Measurements from ENCODE around the gene LRP3.
"Not testable (repeated sequence)": the region's sequence is repeated elsewhere in the genome, so short reads cannot be mapped to it uniquely, and the experiment has no call there.

The LRP3 gene, protein sequence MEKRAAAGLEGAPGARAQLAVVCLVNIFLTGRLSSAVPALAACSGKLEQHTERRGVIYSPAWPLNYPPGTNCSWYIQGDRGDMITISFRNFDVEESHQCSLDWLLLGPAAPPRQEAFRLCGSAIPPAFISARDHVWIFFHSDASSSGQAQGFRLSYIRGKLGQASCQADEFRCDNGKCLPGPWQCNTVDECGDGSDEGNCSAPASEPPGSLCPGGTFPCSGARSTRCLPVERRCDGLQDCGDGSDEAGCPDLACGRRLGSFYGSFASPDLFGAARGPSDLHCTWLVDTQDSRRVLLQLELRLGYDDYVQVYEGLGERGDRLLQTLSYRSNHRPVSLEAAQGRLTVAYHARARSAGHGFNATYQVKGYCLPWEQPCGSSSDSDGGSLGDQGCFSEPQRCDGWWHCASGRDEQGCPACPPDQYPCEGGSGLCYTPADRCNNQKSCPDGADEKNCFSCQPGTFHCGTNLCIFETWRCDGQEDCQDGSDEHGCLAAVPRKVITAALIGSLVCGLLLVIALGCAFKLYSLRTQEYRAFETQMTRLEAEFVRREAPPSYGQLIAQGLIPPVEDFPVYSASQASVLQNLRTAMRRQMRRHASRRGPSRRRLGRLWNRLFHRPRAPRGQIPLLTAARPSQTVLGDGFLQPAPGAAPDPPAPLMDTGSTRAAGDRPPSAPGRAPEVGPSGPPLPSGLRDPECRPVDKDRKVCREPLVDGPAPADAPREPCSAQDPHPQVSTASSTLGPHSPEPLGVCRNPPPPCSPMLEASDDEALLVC

DNA sequence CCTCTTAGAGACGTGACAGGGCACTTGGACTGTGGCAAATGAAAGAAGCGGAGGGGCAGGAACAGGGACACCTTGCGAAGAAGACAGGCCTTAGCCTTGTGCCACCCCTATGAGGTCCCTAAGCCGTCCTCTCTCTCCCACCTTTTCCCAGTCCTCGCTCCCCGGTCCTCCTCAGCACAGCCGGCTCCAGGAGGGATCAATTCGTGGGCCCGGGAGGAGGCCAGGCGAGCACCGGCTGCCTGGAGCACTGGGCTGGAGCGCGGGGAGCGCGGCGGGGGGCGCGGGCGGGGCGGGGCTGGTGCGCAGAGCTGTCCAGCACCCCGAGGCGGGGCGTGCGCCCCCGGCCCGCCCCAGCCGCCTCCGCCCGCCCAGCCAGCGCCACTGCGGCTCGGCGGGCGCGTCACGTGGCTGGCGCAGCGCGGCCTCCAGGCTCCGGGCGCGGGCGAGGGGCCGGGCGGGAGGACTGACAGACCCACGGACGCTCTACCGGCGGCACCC is at the start of gene LRP3:
Gene LRP3, plus strand, starts transcription at position 466 of the 498 bp plus-strand sequence. CDS start 456 bp downstream, outside the sequence.
- peak; percentile 26 for DNase-seq (ENCODE audit: low spot score)

DNA sequence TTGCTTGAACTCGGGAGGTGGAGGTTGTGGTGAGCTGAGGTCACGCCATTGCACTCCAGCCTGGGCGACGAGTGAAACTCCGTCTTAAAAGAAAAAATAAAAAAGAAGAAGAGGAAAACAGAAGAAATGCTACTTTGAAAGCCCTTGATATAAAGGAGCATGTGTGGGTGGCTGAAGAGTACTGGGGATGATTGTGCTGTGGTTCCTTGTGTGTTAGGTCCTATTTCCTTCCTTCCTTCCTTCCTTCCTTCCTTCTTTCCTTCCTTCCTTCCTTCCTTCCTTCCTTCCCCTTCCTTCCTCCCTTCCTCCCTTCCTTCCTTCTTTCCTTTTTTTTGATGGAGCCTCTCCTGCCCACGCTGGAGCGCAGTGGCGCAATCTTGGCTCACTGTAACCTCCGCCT is 47.9 kb upstream of the LRP3 start:
- no peak for DNase-seq (ENCODE audit: low spot score)

DNA sequence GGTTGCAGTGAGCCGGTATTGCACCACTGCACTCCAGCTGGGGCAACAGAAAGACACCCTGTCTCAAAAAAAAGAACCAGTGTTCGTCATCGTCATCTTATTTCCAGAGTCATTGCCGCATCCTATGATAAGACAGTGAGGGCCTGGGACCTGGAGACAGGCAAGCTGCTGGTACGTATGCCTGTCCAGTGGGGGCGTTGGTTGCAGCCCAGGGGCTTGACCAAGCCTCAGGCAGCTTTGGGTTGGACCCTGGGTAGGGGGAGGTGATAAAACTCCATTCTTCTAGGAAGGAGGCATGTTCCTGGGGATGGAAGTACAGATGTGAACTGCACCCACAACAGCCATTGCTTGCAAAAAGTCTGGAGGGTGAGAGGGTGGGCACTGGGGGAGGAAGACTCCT is 46.6 kb upstream of the LRP3 start:
- DNase-seq (ENCODE audit: low spot score): no peak

DNA sequence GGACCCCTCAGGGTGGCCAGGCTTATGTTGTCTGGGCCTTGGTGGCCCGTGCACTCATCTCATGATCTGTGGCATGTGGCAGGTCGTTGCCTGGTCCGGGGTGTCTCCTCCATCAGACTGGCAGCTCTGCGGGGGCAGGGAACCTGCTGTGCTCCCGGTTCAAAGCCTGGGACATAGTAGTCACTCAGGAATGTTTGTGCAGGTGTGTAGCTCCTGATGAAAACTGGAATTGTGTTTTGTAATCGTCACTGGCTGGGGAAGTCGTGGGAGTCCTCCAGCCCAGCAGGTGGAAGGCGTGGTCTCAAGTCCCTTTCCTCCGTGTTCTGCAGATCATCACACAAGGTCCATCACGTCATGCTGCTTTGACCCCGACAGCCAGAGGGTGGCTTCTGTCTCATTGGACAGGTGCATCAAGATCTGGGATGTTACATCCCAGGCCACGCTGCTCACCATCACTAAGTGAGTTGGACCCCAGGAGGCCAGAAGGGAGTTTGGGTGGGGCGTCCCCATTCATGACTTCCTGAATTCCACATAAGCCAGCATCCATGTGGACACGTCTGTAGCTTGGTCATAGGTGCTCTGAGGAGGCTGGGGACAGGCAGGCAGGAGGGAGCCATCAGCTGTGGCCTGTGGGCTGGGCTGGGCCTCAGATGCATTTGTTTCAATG is 43.1 kb upstream of the LRP3 start:
- no peak for DNase-seq (ENCODE audit: low spot score)

DNA sequence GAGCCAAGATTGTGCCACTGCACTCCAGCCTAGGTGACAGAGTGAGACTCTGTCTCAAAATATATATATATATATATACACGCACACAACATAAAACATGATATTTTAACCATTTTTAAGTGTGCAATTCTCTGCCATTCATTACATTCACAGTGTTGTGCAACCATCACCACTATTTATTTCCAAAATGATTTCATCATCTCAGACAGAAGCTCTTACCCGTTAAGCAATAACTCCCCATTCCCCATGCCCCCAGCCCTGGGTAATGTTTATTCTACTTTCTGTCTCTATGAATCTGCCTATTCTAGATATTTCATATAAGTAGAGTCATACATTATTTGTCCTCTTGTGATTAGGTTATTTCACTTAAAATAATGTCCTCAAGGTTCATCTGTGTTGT is 42.0 kb upstream of the LRP3 start:
- no peak for DNase-seq (ENCODE audit: low spot score)

DNA sequence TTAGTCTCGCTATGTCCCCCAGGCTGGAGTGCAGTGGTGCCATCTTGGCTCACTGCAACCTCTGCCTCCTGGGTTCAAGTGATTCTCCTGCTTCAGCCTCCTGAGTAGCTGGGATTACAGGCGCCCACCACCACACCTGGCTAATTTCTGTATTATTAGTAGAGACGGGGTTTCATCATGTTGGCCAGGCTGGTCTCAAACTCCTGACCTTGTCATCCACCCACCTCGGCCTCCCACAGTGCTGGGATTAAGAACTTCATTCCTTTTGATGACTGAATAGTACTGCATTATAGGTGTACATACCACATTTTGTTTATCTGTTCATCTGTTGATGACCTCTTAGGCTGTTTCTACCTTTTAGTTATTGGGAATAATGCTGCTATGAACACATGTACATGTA is 41.5 kb upstream of the LRP3 start:
- not testable (repeated sequence) for DNase-seq (ENCODE audit: low spot score)

DNA sequence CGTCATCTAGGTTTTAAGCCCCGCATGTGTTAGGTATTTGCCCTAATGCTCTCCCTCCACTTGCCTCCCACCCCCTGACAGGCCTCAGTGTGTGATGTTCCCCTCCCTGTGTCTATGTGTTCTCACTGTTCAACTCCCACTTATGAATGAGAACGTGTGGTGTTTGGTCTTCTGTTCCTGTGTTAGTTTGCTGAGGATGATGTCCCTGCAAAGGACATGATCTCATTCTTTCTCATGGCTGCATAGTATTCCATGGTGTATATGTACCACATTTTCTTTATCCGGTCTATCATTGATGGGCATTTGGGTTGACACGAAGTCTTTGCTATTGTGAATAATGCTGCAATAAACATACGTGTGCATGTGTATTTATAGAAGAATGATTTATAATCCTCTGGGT is 39.8 kb upstream of the LRP3 start:
- not testable (repeated sequence) for DNase-seq (ENCODE audit: low spot score)

DNA sequence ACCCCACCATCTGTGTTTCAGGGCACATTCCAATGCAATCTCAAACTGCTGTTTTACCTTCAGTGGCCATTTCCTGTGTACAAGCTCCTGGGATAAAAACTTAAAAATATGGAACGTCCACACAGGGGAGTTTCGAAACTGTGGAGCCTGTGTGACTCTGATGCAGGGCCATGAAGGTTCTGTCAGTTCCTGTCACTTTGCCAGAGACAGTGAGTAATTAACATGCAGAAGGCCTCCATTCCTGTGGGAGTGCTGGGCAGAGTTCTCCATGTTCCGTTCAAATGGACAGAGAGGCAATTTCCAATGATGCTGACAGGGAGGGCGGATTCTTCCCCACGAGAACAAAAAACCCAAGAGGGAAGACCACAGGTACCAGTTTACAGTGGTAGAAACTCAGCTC is 37.8 kb upstream of the LRP3 start:
- DNase-seq (ENCODE audit: low spot score): no peak

DNA sequence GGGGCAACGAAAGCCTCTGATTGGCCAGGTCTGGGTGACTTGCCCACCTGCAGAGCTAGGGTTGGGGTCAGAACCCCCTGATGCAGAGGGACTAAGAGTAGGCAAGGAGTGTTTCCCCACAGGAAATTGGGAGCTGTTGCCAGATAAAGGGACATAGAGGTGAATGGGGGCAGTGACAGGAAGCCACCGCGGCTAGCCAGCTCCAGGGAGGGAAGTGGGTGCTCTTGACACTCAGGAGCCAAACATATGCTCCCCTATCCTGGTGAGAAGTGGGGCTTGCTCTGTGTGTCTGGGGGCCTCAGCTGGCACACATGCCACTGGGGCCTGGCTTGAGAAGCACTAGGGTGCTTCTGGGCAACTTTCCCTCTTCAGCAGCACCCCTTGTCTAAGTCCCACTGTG is 36.2 kb upstream of the LRP3 start:
- no peak for DNase-seq (ENCODE audit: low spot score)

DNA sequence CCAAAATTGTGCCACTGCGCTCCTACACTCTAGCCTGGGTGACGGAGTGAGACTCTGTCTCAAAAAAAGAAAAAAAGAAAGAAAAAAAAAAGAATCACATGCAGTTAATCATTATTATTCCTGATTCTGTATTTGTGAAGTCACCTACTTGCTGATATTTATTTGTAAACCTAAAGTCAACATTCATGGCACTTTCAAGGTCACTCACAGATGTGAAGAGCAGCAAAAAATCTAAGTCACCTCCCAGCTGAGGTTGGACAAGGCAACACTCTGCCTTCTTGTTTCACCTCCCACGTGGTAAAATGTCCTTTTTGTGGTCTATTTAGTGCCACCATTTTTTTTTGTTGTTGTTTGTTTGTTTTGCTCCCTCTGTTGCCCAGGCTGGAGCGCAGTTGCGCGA is 35.8 kb upstream of the LRP3 start:
- DNase-seq (ENCODE audit: low spot score): no peak

DNA sequence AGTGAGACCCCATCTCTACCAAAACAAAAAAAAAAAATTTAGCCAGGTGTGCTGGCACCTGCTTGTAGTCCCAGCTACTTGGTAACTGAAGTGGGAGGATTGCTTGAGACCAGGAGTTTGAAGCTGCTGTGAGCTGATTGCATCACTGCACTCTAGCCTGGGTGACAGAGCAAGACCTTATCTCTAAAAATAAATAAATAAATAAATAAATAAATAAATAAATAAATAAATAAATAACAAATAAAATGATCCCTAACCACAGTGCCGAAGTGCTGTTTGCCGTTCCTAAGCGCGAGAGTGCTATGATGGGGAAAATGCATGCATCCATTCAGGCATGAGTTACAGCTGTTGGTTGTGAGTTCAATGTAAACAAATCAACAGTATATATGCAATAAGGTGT is 35.0 kb upstream of the LRP3 start:
- DNase-seq (ENCODE audit: low spot score): no peak

DNA sequence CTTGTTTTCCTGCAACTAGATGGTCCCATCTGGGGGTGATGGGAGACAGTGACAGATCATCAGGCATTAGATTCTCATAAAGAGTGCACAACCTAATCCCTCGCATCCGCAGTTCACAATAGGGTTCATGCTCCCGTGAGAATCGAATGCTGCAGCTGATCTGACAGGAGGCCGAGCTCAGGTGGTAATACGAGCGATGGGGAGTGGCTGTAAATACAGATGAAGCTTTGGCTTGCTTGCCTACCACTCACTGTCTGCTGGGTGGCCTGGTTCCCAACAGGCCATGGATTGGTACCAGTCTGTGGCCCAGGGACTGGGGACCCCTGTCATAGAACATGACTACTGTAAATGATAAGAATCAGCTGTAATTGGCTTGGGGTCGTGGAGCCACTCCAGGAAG is 34.2 kb upstream of the LRP3 start:
- no peak for DNase-seq (ENCODE audit: low spot score)

DNA sequence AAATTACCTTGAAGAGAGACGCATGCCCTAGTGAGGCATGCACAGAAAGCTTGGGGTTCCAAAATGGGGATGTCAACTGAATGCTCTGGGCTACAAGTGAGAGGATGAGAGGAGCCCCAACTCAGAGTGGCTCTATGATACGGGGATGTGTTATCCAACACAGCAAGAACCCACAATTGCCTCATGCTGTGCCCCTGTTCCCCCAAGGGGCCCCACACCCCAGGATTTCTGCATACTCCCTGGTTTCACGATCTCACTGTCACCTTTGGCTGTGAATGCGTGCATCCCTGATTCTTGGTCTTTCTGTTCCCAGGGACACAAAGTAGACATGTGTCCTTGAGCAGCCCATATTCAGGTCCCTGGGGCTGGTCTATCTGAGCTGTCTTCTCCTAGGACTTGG is 32.9 kb upstream of the LRP3 start:
- DNase-seq (ENCODE audit: low spot score): no peak

DNA sequence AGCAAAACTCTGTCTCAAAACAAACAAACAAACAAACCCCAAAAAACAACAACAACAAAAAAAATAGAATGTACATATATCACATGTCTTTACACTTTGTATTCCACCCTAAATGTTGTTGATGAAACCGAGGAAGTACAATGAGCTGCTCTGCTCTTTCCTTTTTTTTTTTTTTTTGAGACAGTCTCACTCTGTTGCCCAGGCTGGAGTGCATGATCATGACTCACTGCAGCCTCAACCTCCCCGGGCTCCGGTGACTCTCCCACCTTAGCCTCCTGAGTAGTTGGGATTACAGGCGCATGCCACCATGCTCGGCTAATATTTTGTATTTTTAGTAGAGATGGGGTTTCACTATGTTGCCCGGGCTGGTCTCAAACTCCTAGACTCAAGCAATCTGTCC is 30.6 kb upstream of the LRP3 start:
- DNase-seq (ENCODE audit: low spot score): no peak

DNA sequence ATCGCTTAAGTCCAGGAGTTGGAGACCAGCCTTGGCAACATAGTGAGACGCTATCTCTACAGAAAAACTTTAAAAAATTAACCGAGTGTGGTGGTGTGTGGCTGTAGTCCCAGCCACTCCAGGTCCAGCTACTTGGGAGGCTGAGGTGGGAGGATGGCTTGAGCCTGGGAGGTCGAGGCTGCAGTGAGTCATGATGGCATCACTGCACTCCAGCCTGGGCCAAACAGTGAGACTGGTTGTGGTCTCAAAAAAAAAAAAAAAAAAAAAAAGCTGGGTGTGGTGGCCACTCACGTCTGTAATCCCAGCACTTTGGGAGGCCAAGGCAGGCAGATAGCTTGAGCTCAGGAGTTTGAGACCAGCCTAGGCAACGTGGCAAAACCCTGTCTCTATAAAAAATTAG is 28.1 kb upstream of the LRP3 start:
- DNase-seq (ENCODE audit: low spot score): not testable (repeated sequence)

DNA sequence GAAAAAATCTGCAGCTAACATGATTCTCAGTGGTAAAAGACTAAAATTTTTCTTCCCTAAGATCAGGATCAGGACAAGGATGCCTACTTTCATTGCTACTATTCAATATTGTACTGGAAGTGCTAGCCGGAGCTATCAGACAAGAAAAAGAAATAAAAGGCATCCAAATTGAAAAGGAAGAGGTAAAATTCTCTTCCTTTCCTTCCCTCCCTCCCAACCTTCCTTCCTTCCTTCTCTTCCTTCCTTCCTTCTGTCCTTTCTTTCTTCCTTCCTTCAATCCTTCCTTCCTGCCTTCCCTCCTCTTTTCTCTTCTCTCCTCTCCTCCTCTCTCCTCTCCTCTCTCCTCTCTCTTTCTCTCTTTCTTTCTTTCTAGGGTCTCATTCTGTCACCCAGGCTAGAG is 26.7 kb upstream of the LRP3 start:
- DNase-seq (ENCODE audit: low spot score): no peak

DNA sequence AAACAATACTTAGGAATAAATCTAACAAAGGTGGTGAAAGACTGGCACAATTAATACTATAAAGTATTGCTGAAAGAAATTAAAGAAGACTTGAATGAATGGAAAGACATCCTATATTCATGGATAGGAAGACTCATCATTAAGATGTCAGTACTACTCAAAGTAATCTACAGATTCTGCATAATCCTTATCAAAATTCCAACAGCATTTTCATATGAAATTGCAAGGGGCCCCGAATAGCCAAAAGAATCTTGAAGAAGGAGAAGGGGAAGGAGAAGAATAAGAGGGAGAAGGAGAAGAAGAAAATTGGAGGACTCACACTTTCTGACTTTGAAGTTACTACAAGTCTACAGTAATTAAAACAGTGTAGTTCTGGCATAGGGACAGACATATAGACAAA is 25.6 kb upstream of the LRP3 start:
- DNase-seq (ENCODE audit: low spot score): no peak

DNA sequence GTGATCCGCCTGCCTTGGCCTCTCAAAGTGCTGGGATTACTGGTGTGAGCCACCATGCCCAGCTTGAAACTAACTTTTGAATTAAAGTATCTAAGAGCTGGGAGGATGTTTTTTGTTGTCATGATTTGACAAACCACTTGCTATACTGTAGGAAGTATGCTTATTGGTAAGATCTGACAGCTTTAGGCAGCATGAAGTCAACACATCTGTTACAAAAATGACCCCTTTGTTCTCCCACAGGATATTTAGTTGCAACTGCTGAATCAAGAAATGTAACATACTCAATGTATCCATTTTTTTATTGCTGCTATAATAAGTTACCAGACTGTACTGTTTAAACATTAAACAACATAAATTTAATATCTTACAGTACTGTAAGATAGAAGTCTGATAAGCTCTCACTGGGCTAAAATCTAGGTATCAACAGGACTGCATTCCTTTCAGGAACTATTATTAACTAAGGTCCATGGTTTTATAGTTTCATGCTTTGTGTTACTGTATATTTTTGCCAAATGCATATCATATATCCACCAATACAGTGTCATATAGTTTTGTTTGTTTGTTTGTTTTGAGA is 22.8 kb upstream of the LRP3 start:
- DNase-seq (ENCODE audit: low spot score): no peak

DNA sequence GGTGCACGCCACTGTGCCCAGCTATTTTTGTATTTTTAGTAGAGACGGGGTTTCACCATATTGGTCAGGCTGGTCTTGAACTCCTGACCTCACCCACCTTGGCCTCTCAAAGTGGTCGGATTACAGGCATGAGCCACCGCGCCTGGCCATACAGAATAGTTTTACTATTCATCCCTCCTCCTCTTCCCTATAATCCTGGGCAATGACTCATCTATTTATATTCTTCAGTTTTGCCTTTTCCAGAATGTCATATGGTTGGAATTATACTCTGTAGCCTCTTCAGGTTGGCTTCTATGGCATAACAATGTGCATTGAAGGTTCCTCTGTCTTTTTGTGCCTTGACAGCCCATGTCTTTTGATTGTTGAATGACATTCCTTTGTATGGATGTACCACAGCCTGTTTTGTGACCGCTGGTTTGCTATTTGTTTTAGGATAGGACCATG is 22.2 kb upstream of the LRP3 start:
- DNase-seq (ENCODE audit: low spot score): no peak

DNA sequence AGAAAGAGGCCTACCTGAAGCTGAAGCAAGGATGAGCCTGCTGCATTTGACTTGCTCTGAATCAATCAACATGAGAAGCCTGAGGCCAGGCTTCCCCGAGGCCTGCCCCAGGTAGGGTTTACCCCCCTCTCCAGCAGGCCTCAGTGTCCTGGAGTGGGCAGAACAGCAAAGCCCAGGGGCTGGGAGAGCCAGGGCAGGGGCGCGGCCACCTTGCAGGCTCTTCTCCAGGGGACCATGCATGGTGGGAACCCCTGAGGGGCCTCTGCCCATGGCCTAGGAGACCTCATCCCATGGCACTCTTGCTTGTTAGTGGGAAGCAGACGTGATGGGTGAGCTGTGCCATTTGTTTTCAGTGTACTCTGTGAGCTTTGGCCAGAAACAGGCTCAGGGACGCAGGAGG is 19.9 kb upstream of the LRP3 start:
- DNase-seq (ENCODE audit: low spot score): no peak

DNA sequence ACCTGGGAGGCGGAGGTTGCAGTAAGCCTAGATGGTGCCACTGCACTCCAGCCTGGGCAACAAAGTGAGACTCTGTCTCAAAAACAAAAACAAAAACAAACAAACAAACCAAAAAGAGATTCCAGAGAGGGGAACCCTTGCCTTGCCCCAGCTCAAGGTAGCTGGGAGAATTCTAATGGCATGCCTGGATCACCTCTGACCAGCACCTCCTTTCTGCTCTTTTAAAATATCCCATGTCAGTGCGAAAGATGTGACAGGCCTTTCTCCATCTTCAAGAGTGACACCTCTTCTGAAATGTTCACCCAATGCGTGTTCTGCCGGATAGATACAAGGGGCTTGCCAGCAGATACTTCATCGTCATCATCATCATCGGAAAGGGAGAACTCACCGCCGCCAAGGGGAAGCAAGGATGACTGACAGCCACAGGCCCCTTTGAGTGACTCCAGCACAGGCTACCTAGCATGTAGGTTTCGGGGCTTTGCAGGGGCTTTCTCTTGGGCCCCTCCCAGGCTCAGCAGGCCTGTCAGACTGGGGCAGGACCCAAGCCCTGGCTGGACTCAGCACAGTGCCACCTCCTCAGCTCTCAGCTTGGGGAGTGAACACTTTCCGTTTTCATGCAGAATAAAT is 18.9 kb upstream of the LRP3 start:
- DNase-seq (ENCODE audit: low spot score): no peak
